Measurements from ENCODE around the gene ZNF793. TPM values are rescaled to one million over a fixed set of nuclear protein-coding genes. Genes with fewer than 3 reads are reported as not detected.

The ZNF793 gene
- 3.6 TPM for total RNA-seq

GRCh38 chr19:37506387-37507166 is at the start of gene ZNF793:
ZNF793 (plus strand) TSS chr19:37506939; CDS start chr19:37523440, 16,501 bp downstream.
- intact Hi-C loops (cut with DNase I) = loop anchor here (1.0 to 10.0 kb wide), 5 partner anchors 37 to 192 kb away; partner anchors contain the start of genes ZFP30, ZNF527, ZNF540 and ZNF570
- H3K36me3 ChIP-seq = peaks cover 7 to 24% of the 10 kb centered on the region in 2 donors
- H3K4me3 ChIP-seq = peak within 1 kb of the TSS; percentile 75 to 88
- DNase-seq (ENCODE audit: low spot score in 2 of 2) = peak; percentile 34 to 89
- peaks cover 0 to 5% of the 10 kb centered on the region in 2 donors for H3K9me3 ChIP-seq
- no peaks in the 10 kb centered on the region for H3K27me3 ChIP-seq
- H3K4me1 ChIP-seq = peaks cover 0 to 4% of the 10 kb centered on the region in 2 donors
- H3K27ac ChIP-seq = peak within 1 kb of the TSS; percentile 82 to 98
- no peak for TF ChIP-seq CTCF (IDR thresholded peaks at IDR 0.05)

- H3K27me3 ChIP-seq = no peaks in the 10 kb centered on the region
- no peak for DNase-seq (ENCODE audit: low spot score in 2 of 2)
- intact Hi-C loops (cut with DNase I) = loop anchor here (2.0 to 10.0 kb wide), 7 partner anchors 96 to 782 kb away; partner anchors contain the start of genes ZNF383, ZNF420, ZNF527 and ZNF540
Observed at GRCh38 chr19:37466277-37466797, 40.4 kb upstream of the ZNF793 start.

GRCh38 chr19:37466798-37467607 is 39.7 kb upstream of the ZNF793 start, which contains the start of gene ZNF569:
ZNF569 (minus strand) TSS chr19:37467444; CDS start chr19:37444921, 22,523 bp downstream.
- H3K4me1 ChIP-seq = peaks cover 6 to 7% of the 10 kb centered on the region in 2 donors
- no peaks in the 10 kb centered on the region for H3K27me3 ChIP-seq
- peak; percentile 68 to 94 for DNase-seq (ENCODE audit: low spot score in 2 of 2)
- H3K36me3 ChIP-seq = peaks cover 20 to 37% of the 10 kb centered on the region in 2 donors
- no peak for TF ChIP-seq CTCF (IDR thresholded peaks at IDR 0.05)
- H3K9me3 ChIP-seq = peaks cover 6 to 40% of the 10 kb centered on the region in 2 donors
- peak within 1 kb of the TSS; percentile 71 to 83 for H3K4me3 ChIP-seq
- intact Hi-C loops (cut with DNase I) = loop anchor here (2.0 to 10.0 kb wide), 7 partner anchors 96 to 782 kb away; partner anchors contain the start of genes ZNF383, ZNF420, ZNF527 and ZNF540
- H3K27ac ChIP-seq = peak within 1 kb of the TSS; percentile 92 to 95

More at GRCh38 chr19:37466277-37466797, 40.4 kb upstream of the ZNF793 start:
- peaks cover 6 to 7% of the 10 kb centered on the region in 2 donors for H3K4me1 ChIP-seq
- peak overlapping the region; percentile 87 to 95 for H3K27ac ChIP-seq
- H3K9me3 ChIP-seq = peaks cover 11 to 45% of the 10 kb centered on the region in 2 donors
- TF ChIP-seq CTCF (IDR thresholded peaks at IDR 0.05) = no peak
- H3K4me3 ChIP-seq = peak overlapping the region; percentile 65 to 71
- peaks cover 23 to 39% of the 10 kb centered on the region in 2 donors for H3K36me3 ChIP-seq

GRCh38 chr19:37467608-37468090 is 39.1 kb upstream of the ZNF793 start:
- H3K27ac ChIP-seq = peak overlapping the region; percentile 87 to 95
- H3K27me3 ChIP-seq = no peaks in the 10 kb centered on the region
- peak overlapping the region; percentile 65 to 71 for H3K4me3 ChIP-seq
- H3K36me3 ChIP-seq = peaks cover 18 to 34% of the 10 kb centered on the region in 2 donors
- peaks cover 4 to 40% of the 10 kb centered on the region in 2 donors for H3K9me3 ChIP-seq
- TF ChIP-seq CTCF (IDR thresholded peaks at IDR 0.05) = no peak
- intact Hi-C loops (cut with DNase I) = loop anchor here (2.0 to 10.0 kb wide), 8 partner anchors 97 to 783 kb away; partner anchors contain the start of genes ZNF383, ZNF420, ZNF527 and ZNF540
- DNase-seq (ENCODE audit: low spot score in 2 of 2) = no peak
- H3K4me1 ChIP-seq = peaks cover 6 to 7% of the 10 kb centered on the region in 2 donors
